HCT116 (cell line): ENCODE results near the gene TEX29. TPM values are rescaled to one million over a fixed set of nuclear protein-coding genes. Genes with fewer than 3 reads are reported as not detected.

ENCODE experiments used
- ATAC-seq: fragments of 200-7000 bp; cut with Tn5 transposase; 2 replicates; pipeline ENCODE4 v1.9.1; 2020; ENCODE audit warnings: mild to moderate bottlenecking, moderate library complexity
- BruUV-seq: library from RNA; stranded (reverse); fragments of 400-500 nt; replicated peaks from 2 replicates; lab custom pipeline; 2021; lab: Mats Ljungman, UMichigan
- CTCF ChIA-PET: fragments of 300-600 bp; sonication (Branson Sonifier 250); formaldehyde crosslinking; loops from one replicate; lab custom pipeline; 2021; ENCODE audit warnings: antibody characterized with exemption; lab: Charles Lee
- POLR2A ChIA-PET: fragments of 300-600, 350-600 bp; sonication (Branson Sonifier 250); formaldehyde crosslinking; loops from one replicate; lab custom pipeline; 2021; ENCODE audit warnings: antibody characterized with exemption; lab: Charles Lee
- RAD21 ChIA-PET, 2 experiments: fragments of 300-600 bp; sonication (Branson Sonifier 250); formaldehyde crosslinking; loops; one replicate each; lab custom pipeline; 2023; ENCODE audit warnings: low total read pairs in 2 of 2; ENCODE audit not compliant: uncharacterized antibody in 2 of 2, unreplicated experiment in 2 of 2, low non-redundant PET in 1 of 2; lab: Charles Lee
- DNase-seq: peaks from one replicate; pipeline ENCODE4 v3.0.0-alpha.2; 2010; ENCODE audit warnings: low read depth, low spot score
- H2AFZ ChIP-seq: fragments of 200-600 bp; shearing (Covaris generic), sonication (generic); 2 replicates; pipeline ENCODE4 v1.6.1; 2017; ENCODE audit warnings: low read depth, mixed run types, mixed read lengths, antibody characterized with exemption, low read length; ENCODE audit not compliant: poor library complexity, severe bottlenecking
- H3K27ac ChIP-seq: 2 replicates; pipeline ENCODE4 v1.5.1; 2012; ENCODE audit warnings: low read depth, low read length
- H3K27me3 ChIP-seq: fragments of 200-600 bp; sonication (generic); 2 replicates; pipeline ENCODE4 v1.6.1; 2016; ENCODE audit warnings: mixed run types, low read length, mixed read lengths; ENCODE audit not compliant: insufficient read depth
- H3K36me3 ChIP-seq, 2 experiments: fragments of 200-500 bp in 1 of 2; fragments of 200-600 bp in 1 of 2; sonication (Bioruptor generic) in 1 of 2; sonication (generic) in 1 of 2; 2 replicates each; pipeline versions ENCODE4 v1.5.1 to v1.6.1; 2014 to 2016; ENCODE audit warnings: low read length in 2 of 2, inconsistent platforms in 1 of 2, mixed read lengths in 1 of 2, mixed run types in 1 of 2; ENCODE audit not compliant: insufficient read depth in 2 of 2, control insufficient read depth in 1 of 2
- H3K4me1 ChIP-seq, 2 experiments: fragments of 200-600 bp in 1 of 2; sonication (generic) in 1 of 2; 2 replicates each; pipeline versions ENCODE4 v1.5.1 to v1.6.1; 2012 to 2017; ENCODE audit warnings: low read length in 2 of 2, inconsistent platforms in 1 of 2, mild to moderate bottlenecking in 1 of 2, mixed read lengths in 1 of 2, mixed run types in 1 of 2, moderate library complexity in 1 of 2; ENCODE audit not compliant: insufficient read depth in 2 of 2, control insufficient read depth in 1 of 2
- H3K4me2 ChIP-seq: fragments of 200-600 bp; sonication (generic); 2 replicates; pipeline ENCODE4 v1.6.1; 2017; ENCODE audit warnings: mixed run types, low read length, mixed read lengths
- H3K4me3 ChIP-seq, 2 experiments: fragments of 200-600 bp in 1 of 2; sonication (generic) in 1 of 2; replicated peaks in 1 of 2; 2 replicates each; pipeline ENCODE4 v1.5.1; 2011 to 2016; ENCODE audit warnings: low read length in 2 of 2, control low read depth in 1 of 2, low read depth in 1 of 2, mild to moderate bottlenecking in 1 of 2, mixed read lengths in 1 of 2, mixed run types in 1 of 2
- H3K79me2 ChIP-seq: fragments of 200-600 bp; sonication (generic); 2 replicates; pipeline ENCODE4 v1.6.1; 2017; ENCODE audit warnings: mild to moderate bottlenecking, mixed run types, low read length, moderate library complexity, mixed read lengths; ENCODE audit not compliant: insufficient read depth
- H3K9ac ChIP-seq: fragments of 200-600 bp; sonication (generic); 2 replicates; pipeline ENCODE4 v1.6.1; 2016; ENCODE audit warnings: low read length, mixed read lengths
- H3K9me2 ChIP-seq: fragments of 200-600 bp; sonication (generic), shearing (Covaris generic); 2 replicates; pipeline ENCODE4 v1.6.1; 2017; ENCODE audit warnings: mixed run types, mild to moderate bottlenecking, moderate library complexity; ENCODE audit not compliant: insufficient read depth
- H3K9me3 ChIP-seq, 2 experiments: fragments of 200-500 bp in 1 of 2; fragments of 200-600 bp in 1 of 2; sonication (Bioruptor generic) in 1 of 2; sonication (generic) in 1 of 2; 2 replicates each; pipeline ENCODE4 v1.6.1; 2014 to 2017; ENCODE audit warnings: low read length in 2 of 2, mixed read lengths in 2 of 2, inconsistent platforms in 1 of 2, low read depth in 1 of 2, mild to moderate bottlenecking in 1 of 2, mixed run types in 1 of 2, moderate library complexity in 1 of 2; ENCODE audit not compliant: control insufficient read depth in 1 of 2, insufficient read depth in 1 of 2
- H4K20me1 ChIP-seq: fragments of 200-600 bp; sonication (generic), shearing (Covaris generic); 2 replicates; pipeline ENCODE4 v1.6.1; 2017; ENCODE audit warnings: mixed run types, mild to moderate bottlenecking, moderate library complexity; ENCODE audit not compliant: insufficient read depth
- EZH2 ChIP-seq: fragments of 200-600 bp; sonication (generic); IDR thresholded peaks from 2 replicates; pipeline ENCODE4 v1.6.1; 2017; ENCODE audit warnings: antibody characterized with exemption, mixed run types
- FOSL1 ChIP-seq: IDR thresholded peaks from 2 replicates; pipeline ENCODE4 v1.6.1; 2012; ENCODE audit warnings: low read depth
- JUND ChIP-seq: IDR thresholded peaks from 2 replicates; pipeline ENCODE4 v1.6.1; 2012
- SIN3A ChIP-seq: IDR thresholded peaks from 2 replicates; pipeline ENCODE4 v1.6.1; 2012; ENCODE audit warnings: low read depth
- SP1 ChIP-seq: IDR thresholded peaks from 2 replicates; pipeline ENCODE4 v1.6.1; 2012; ENCODE audit warnings: low read depth
- YY1 ChIP-seq: IDR thresholded peaks from 2 replicates; pipeline ENCODE4 v1.6.1; 2011; ENCODE audit warnings: low read length, low read depth, moderate library complexity, mild to moderate bottlenecking; ENCODE audit not compliant: insufficient replicate concordance; ENCODE audit errors: extremely low read depth
- ZFX ChIP-seq: fragments of 450-650 bp; IDR thresholded peaks from 2 replicates; pipeline ENCODE4 v1.6.1; 2017
- ZNF274 ChIP-seq: fragments of 200-500 bp; sonication (Bioruptor generic); IDR thresholded peaks from 2 replicates; pipeline ENCODE4 v1.6.1; 2014; ENCODE audit warnings: mild to moderate bottlenecking, low read depth, low read length, inconsistent platforms
- intact Hi-C: fragments of 100-400 bp; cut with micrococcal nuclease; formaldehyde crosslinking; loops from 2 replicates; pipeline ENCODE4 v1.10.0; 2022
- total RNA-seq: library from RNA; stranded (reverse); gene quantifications from one replicate; pipeline ENCODE4 v1.2.1, GENCODE V29; 2021; ENCODE audit not compliant: unreplicated experiment
- TF ChIP-seq, protein P1 (sequence below): IDR thresholded peaks from 2 replicates; pipeline ENCODE4 v1.6.1; 2012; ENCODE audit warnings: low read depth
- TF ChIP-seq, protein P2 (sequence below), 3 experiments: fragments of 200-600 bp in 1 of 3; sonication (generic) in 1 of 3; IDR thresholded peaks in 2 of 3; conservative IDR thresholded peaks in 1 of 3; 2 replicates each; pipeline ENCODE4 v1.5.1; 2012 to 2017; ENCODE audit warnings: low read depth in 2 of 3, low read length in 2 of 3, antibody characterized with exemption in 1 of 3, borderline replicate concordance in 1 of 3, control low read depth in 1 of 3, mild to moderate bottlenecking in 1 of 3, mixed read lengths in 1 of 3, mixed run types in 1 of 3, moderate library complexity in 1 of 3; ENCODE audit not compliant: insufficient read depth in 1 of 3

Gene TEX29
- total RNA-seq, 1 experiment from 2014 or later = not detected

DNA sequence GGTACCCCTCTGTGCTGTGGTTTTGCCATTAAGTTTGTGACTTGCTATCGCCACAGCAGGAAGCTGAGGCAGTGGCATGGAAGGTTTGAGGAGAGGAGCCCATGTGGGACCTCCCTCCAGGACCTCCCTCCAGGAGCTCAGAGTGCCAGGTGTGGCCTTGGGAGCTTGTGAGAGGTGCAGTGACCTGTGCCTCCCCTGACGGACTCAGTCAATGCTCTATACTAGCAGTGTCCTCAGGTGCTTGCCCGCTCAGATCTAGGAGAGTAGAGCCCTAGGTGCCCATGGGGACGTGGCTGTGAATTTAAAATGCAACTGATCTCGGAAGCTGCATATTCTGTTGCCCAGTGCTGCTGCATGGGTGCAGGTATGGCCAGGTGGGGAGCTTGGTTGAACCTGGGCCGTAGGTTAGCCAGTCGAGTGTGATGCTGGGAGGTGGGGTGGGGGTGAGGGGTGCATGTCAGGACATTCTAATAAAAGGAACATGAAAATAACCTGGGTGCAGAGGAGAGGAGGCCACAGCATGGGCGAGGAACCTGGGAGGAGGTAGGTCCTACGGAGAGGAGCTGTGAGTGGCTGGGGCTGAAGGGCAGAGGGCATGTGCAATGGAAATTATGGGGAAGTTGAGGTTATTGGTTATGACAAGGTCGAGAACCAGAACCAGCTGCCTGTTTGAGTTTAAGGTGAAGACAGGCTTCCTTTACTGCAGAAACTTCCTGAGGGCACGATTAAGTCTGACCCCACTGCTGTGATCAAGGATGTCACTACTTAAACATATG lies 41.6 kb downstream of the TEX29 start:
- H3K36me3 ChIP-seq = no peaks in the 10 kb centered on the region
- no peak overlapping the region for H3K4me2 ChIP-seq
- intact Hi-C loops = no loop called here
- DNase-seq = no peak
- CTCF ChIA-PET = no interaction called here
- peaks cover 23% of the 10 kb centered on the region for H3K27me3 ChIP-seq
- H3K4me1 ChIP-seq = no peaks in the 10 kb centered on the region
- TF ChIP-seq, protein P1, sequence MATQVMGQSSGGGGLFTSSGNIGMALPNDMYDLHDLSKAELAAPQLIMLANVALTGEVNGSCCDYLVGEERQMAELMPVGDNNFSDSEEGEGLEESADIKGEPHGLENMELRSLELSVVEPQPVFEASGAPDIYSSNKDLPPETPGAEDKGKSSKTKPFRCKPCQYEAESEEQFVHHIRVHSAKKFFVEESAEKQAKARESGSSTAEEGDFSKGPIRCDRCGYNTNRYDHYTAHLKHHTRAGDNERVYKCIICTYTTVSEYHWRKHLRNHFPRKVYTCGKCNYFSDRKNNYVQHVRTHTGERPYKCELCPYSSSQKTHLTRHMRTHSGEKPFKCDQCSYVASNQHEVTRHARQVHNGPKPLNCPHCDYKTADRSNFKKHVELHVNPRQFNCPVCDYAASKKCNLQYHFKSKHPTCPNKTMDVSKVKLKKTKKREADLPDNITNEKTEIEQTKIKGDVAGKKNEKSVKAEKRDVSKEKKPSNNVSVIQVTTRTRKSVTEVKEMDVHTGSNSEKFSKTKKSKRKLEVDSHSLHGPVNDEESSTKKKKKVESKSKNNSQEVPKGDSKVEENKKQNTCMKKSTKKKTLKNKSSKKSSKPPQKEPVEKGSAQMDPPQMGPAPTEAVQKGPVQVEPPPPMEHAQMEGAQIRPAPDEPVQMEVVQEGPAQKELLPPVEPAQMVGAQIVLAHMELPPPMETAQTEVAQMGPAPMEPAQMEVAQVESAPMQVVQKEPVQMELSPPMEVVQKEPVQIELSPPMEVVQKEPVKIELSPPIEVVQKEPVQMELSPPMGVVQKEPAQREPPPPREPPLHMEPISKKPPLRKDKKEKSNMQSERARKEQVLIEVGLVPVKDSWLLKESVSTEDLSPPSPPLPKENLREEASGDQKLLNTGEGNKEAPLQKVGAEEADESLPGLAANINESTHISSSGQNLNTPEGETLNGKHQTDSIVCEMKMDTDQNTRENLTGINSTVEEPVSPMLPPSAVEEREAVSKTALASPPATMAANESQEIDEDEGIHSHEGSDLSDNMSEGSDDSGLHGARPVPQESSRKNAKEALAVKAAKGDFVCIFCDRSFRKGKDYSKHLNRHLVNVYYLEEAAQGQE = no peak
- TF ChIP-seq JUND (no peak), SIN3A (no peak), ZNF274 (no peak), ZFX (no peak), SP1 (no peak), FOSL1 (no peak), EZH2 (no peak), YY1 (no peak)
- TF ChIP-seq, protein P2, sequence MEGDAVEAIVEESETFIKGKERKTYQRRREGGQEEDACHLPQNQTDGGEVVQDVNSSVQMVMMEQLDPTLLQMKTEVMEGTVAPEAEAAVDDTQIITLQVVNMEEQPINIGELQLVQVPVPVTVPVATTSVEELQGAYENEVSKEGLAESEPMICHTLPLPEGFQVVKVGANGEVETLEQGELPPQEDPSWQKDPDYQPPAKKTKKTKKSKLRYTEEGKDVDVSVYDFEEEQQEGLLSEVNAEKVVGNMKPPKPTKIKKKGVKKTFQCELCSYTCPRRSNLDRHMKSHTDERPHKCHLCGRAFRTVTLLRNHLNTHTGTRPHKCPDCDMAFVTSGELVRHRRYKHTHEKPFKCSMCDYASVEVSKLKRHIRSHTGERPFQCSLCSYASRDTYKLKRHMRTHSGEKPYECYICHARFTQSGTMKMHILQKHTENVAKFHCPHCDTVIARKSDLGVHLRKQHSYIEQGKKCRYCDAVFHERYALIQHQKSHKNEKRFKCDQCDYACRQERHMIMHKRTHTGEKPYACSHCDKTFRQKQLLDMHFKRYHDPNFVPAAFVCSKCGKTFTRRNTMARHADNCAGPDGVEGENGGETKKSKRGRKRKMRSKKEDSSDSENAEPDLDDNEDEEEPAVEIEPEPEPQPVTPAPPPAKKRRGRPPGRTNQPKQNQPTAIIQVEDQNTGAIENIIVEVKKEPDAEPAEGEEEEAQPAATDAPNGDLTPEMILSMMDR (IDR thresholded peaks at IDR 0.05 in 2 of 3, conservative IDR thresholded peaks at IDR 0.05 in 1 of 3; ENCODE audit: borderline replicate concordance in 1 of 3, insufficient read depth in 1 of 3, low read depth in 2 of 3, low read length in 2 of 3) = no peak
- BruUV-seq = no TSS peak
- no peak for ATAC-seq
- no peaks in the 10 kb centered on the region for H3K9me2 ChIP-seq
- H3K9ac ChIP-seq = no peak overlapping the region
- no peak overlapping the region for H2AFZ ChIP-seq
- RAD21 ChIA-PET = no interaction called here
- H3K79me2 ChIP-seq = no peaks in the 10 kb centered on the region
- no peak overlapping the region for H3K27ac ChIP-seq
- H3K9me3 ChIP-seq = no peaks in the 10 kb centered on the region
- POLR2A ChIA-PET = no interaction called here
- no peaks in the 10 kb centered on the region for H4K20me1 ChIP-seq
- H3K4me3 ChIP-seq = no peak overlapping the region
